ENCODE results near the gene SORCS2. TPM values are rescaled to one million over a fixed set of nuclear protein-coding genes. Genes with fewer than 3 reads are reported as not detected.

The SORCS2 gene
- total RNA-seq, 4 donors from 2014 or later = 0.07 to 1.2 (median 0.11) TPM

DNA sequence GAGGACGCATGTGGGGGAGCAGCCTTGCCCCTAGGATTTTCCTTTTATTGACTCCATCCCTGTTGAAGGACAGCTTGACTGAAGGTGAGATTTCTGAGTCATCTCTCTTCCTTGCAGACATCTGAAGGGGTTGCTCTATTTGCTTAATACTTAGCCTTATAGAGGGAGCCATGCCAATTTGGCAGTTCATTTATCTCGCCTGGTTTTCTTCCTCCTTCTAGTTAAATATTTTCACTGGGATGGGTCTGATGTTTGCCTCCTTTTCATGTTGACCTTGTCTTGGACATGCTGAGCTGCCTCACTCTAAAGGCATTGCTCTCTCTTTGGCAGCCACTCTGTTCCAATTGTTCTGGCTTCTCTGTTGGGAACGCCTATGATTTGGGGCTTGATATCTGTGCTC, 393.4 kb downstream of the SORCS2 start:
- TF ChIP-seq, protein P1, sequence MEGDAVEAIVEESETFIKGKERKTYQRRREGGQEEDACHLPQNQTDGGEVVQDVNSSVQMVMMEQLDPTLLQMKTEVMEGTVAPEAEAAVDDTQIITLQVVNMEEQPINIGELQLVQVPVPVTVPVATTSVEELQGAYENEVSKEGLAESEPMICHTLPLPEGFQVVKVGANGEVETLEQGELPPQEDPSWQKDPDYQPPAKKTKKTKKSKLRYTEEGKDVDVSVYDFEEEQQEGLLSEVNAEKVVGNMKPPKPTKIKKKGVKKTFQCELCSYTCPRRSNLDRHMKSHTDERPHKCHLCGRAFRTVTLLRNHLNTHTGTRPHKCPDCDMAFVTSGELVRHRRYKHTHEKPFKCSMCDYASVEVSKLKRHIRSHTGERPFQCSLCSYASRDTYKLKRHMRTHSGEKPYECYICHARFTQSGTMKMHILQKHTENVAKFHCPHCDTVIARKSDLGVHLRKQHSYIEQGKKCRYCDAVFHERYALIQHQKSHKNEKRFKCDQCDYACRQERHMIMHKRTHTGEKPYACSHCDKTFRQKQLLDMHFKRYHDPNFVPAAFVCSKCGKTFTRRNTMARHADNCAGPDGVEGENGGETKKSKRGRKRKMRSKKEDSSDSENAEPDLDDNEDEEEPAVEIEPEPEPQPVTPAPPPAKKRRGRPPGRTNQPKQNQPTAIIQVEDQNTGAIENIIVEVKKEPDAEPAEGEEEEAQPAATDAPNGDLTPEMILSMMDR (IDR thresholded peaks at IDR 0.05 in 4 of 5, conservative IDR thresholded peaks at IDR 0.05 in 1 of 5) = no peak
- no peak for TF ChIP-seq POLR2A (IDR thresholded peaks at IDR 0.05)
- H3K27ac ChIP-seq = no peak overlapping the region
- intact Hi-C loops (cut with DNase I; ENCODE audit: low total_unique reads) (no loop called here), in situ Hi-C loops (cut with MboI; ENCODE audit: low sequenced_read_pairs in 4 of 4) (no loop called here)
- H3K4me3 ChIP-seq = no peak overlapping the region
- no peaks in the 10 kb centered on the region for H3K36me3 ChIP-seq
- H3K9me3 ChIP-seq = no peaks in the 10 kb centered on the region
- ATAC-seq (no peak), DNase-seq (no peak)
- H3K4me1 ChIP-seq = no peaks in the 10 kb centered on the region
- H3K27me3 ChIP-seq = peaks cover 0 to 12% (median 3%) of the 10 kb centered on the region in 3 donors

DNA sequence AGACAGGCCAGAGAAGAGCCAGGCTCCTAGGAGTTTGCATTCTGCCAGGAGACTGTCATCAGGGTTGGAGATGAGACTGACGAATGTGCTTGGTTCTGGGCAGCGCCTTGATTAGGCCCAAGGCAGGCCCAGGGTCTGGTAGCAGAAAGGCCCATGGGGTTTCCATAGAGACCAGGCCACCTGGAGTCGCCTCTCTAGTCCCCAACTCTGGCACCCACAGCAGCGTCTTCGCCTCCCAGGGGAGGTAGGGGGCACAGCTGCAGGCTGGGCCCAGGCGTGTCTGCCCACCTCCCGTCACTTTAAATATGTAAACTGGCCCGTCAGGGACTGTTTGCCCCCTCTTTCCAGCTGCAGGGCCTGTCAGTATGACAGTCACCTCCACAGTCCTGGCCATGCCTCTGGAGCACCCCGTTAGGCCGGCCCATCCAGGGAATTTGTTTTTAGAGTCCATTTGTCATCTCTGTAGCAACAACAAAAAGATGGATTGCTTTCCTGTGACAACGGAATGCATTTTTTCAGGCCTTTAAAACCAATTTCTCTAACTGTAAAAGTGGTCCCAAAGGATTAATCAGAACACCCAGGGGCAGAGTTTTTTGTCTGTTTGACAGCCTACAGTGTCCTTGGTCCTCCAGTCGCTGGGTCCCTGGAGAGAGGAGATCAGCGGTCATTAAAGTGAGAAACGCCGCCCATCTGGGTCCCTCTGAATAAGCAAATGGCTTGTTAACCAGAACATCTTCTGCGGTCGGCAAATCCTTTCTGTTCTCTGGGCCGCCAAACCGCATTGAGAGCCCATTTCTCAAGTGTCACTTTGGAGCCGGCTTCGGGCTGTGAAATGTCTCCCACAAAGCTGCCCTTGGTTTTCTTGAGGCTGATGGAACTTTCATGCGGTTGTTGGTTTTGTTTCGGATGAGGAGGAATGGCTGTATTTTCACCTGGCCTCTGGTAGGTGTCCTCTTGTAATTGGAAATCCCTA, 395.4 kb downstream of the SORCS2 start:
- Histone ChIP-seq H3K4me3 (no peak overlapping the region), H3K27ac (no peak overlapping the region), H3K9me3 (no peaks in the 10 kb centered on the region), H3K27me3 (peaks cover 0 to 17% (median 10%) of the 10 kb centered on the region in 3 donors), H3K4me1 (no peaks in the 10 kb centered on the region), H3K36me3 (no peaks in the 10 kb centered on the region)
- no peak for ATAC-seq
- DNase-seq = no peak
- intact Hi-C loops (cut with DNase I; ENCODE audit: low total_unique reads) = no loop called here
- no peak for TF ChIP-seq POLR2A (IDR thresholded peaks at IDR 0.05)
- TF ChIP-seq, protein P1 (IDR thresholded peaks at IDR 0.05 in 4 of 5, conservative IDR thresholded peaks at IDR 0.05 in 1 of 5) = no peak
- in situ Hi-C loops (cut with MboI; ENCODE audit: low sequenced_read_pairs in 4 of 4) = no loop called here

GRCh38 chr4:7590189-7590588, 397.9 kb downstream of the SORCS2 start:
- Histone ChIP-seq H3K36me3 (no peaks in the 10 kb centered on the region), H3K9me3 (no peaks in the 10 kb centered on the region), H3K4me3 (no peak overlapping the region), H3K27ac (no peak overlapping the region), H3K4me1 (no peaks in the 10 kb centered on the region), H3K27me3 (peaks cover 0 to 17% (median 16%) of the 10 kb centered on the region in 3 donors)
- in situ Hi-C loops (cut with MboI; ENCODE audit: low sequenced_read_pairs in 4 of 4) (no loop called here), intact Hi-C loops (cut with DNase I; ENCODE audit: low total_unique reads) (no loop called here)
- no peak for ATAC-seq
- DNase-seq = no peak
- TF ChIP-seq, protein P1 (IDR thresholded peaks at IDR 0.05 in 4 of 5, conservative IDR thresholded peaks at IDR 0.05 in 1 of 5) = no peak
- TF ChIP-seq POLR2A (IDR thresholded peaks at IDR 0.05) = no peak

DNA sequence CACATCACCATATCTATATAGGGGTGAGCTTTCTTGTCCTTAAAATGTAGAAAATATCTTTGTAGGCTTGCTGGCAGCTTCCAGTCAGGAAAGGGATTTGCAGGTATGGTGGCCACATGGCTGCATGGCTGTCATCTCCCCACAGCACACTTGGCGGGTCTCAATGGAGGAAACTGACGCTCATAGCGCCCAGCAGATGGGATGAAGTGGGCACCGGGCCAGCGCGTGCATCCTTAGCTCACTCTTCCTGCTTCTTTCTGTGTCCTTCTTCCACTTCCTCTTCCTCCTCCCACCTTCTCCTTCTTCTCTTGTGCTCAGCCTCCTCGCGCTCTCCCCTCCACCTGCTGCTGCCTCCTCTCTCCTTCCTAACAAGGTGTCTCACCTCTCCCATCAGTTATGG, 398.6 kb downstream of the SORCS2 start:
- H3K4me3 ChIP-seq = no peak overlapping the region
- ATAC-seq (no peak), DNase-seq (no peak)
- no peaks in the 10 kb centered on the region for H3K36me3 ChIP-seq
- peaks cover 0 to 23% (median 20%) of the 10 kb centered on the region in 3 donors for H3K27me3 ChIP-seq
- TF ChIP-seq, protein P1 (IDR thresholded peaks at IDR 0.05 in 4 of 5, conservative IDR thresholded peaks at IDR 0.05 in 1 of 5) = no peak
- no peak for TF ChIP-seq POLR2A (IDR thresholded peaks at IDR 0.05)
- in situ Hi-C loops (cut with MboI; ENCODE audit: low sequenced_read_pairs in 4 of 4) (no loop called here), intact Hi-C loops (cut with DNase I; ENCODE audit: low total_unique reads) (no loop called here)
- no peak overlapping the region for H3K27ac ChIP-seq
- no peaks in the 10 kb centered on the region for H3K9me3 ChIP-seq
- no peaks in the 10 kb centered on the region for H3K4me1 ChIP-seq

Measured in gastrocnemius medialis (tissue), 4 donors.